Neural progenitor cell (in vitro differentiated cells): Measurements from ENCODE around the gene MRGPRG. TPM values are rescaled to one million over a fixed set of nuclear protein-coding genes. Genes with fewer than 3 reads are reported as not detected.

ENCODE experiments used
- DNase-seq: peaks from one replicate; pipeline ENCODE4 v3.0.0-alpha.2; 2016; ENCODE audit warnings: low spot score
- H2AFZ ChIP-seq: fragments of 200-600 bp; sonication (generic); replicated peaks from 2 replicates; pipeline ENCODE4 v1.6.1; 2016; ENCODE audit warnings: antibody characterized with exemption
- H3F3A ChIP-seq: fragments of 200-600 bp; sonication (generic); 2 replicates; pipeline ENCODE4 v1.6.1; 2016; ENCODE audit warnings: antibody characterized with exemption, low read depth
- H3K27ac ChIP-seq: fragments of 200-600 bp; sonication (generic); 2 replicates; pipeline ENCODE4 v1.5.1; 2016; ENCODE audit warnings: mild to moderate bottlenecking
- H3K27me3 ChIP-seq: fragments of 200-600 bp; sonication (generic); 2 replicates; pipeline ENCODE4 v1.6.1; 2016; ENCODE audit warnings: mild to moderate bottlenecking, moderate library complexity
- H3K36me3 ChIP-seq: fragments of 200-600 bp; sonication (generic); 2 replicates; pipeline ENCODE4 v1.5.1; 2016
- H3K4me1 ChIP-seq: fragments of 200-600 bp; sonication (generic); 2 replicates; pipeline ENCODE4 v1.6.1; 2016; ENCODE audit warnings: mixed run types
- H3K4me2 ChIP-seq: fragments of 200-600 bp; sonication (generic); 2 replicates; pipeline ENCODE4 v1.6.1; 2016
- H3K4me3 ChIP-seq: fragments of 200-600 bp; sonication (generic); 2 replicates; pipeline ENCODE4 v1.5.1; 2016
- H3K79me2 ChIP-seq: fragments of 200-600 bp; sonication (generic); 2 replicates; pipeline ENCODE4 v1.6.1; 2016; ENCODE audit warnings: low read depth
- H3K9ac ChIP-seq: fragments of 200-600 bp; sonication (generic); 2 replicates; pipeline ENCODE4 v1.6.1; 2016
- H3K9me3 ChIP-seq: fragments of 200-600 bp; sonication (generic); 2 replicates; pipeline ENCODE4 v1.5.1; 2016; ENCODE audit warnings: low read depth
- H4K20me1 ChIP-seq: fragments of 200-600 bp; sonication (generic); 2 replicates; pipeline ENCODE4 v1.6.1; 2016; ENCODE audit warnings: low read depth
- H3K27ac Mint-ChIP-seq: 3 replicates; pipeline ENCODE4 v1.8.0; 2021; ENCODE audit warnings: mixed read lengths
- H3K27me3 Mint-ChIP-seq: 2 replicates; pipeline ENCODE4 v1.8.0; 2022; ENCODE audit warnings: low read depth, mild to moderate bottlenecking, inconsistent platforms, moderate library complexity, mixed read lengths; ENCODE audit not compliant: insufficient read depth
- H3K36me3 Mint-ChIP-seq: 3 replicates; pipeline ENCODE4 v1.8.0; 2021; ENCODE audit warnings: mixed read lengths
- H3K4me1 Mint-ChIP-seq: 3 replicates; pipeline ENCODE4 v1.8.0; 2021; ENCODE audit warnings: mixed read lengths
- H3K4me3 Mint-ChIP-seq: 3 replicates; pipeline ENCODE4 v1.8.0; 2021; ENCODE audit warnings: mild to moderate bottlenecking, moderate library complexity, mixed read lengths
- H3K9me3 Mint-ChIP-seq: 3 replicates; pipeline ENCODE4 v1.8.0; 2020; ENCODE audit warnings: mixed read lengths
- EZH2 ChIP-seq: fragments of 200-600 bp; sonication (generic); IDR thresholded peaks from 2 replicates; pipeline ENCODE4 v1.6.1; 2017; ENCODE audit warnings: antibody characterized with exemption, mild to moderate bottlenecking, moderate library complexity
- EZH2phosphoT487 ChIP-seq: fragments of 200-600 bp; sonication (generic); IDR thresholded peaks from 2 replicates; pipeline ENCODE4 v1.6.1; 2017; ENCODE audit warnings: antibody characterized with exemption
- total RNA-seq: library from RNA; depleted of rRNA; stranded (reverse); fragments of >200 nt; gene quantifications from 2 replicates; pipeline ENCODE4 v1.2.3, GENCODE V29; 2015; ENCODE audit warnings: low replicate concordance
- TF ChIP-seq, protein P1 (sequence below): fragments of 200-600 bp; sonication (generic); IDR thresholded peaks from 2 replicates; pipeline ENCODE4 v1.5.1; 2017; ENCODE audit warnings: antibody characterized with exemption, mild to moderate bottlenecking

Gene MRGPRG
- total RNA-seq, 1 donor from 2014 or later, result not detected

GRCh38 chr11:3219281-3219892 lies 774 bp upstream of the MRGPRG start:
- no peak for DNase-seq
- H3F3A ChIP-seq, result no peaks in the 10 kb centered on the region
- H3K4me3 Mint-ChIP-seq, result no peak overlapping the region
- H3K4me1 Mint-ChIP-seq, result peaks cover 21% of the 10 kb centered on the region
- H3K27ac Mint-ChIP-seq, result no peak overlapping the region
- no peaks in the 10 kb centered on the region for H3K79me2 ChIP-seq
- TF ChIP-seq EZH2 (no peak), EZH2phosphoT487 (no peak)
- TF ChIP-seq, protein P1, sequence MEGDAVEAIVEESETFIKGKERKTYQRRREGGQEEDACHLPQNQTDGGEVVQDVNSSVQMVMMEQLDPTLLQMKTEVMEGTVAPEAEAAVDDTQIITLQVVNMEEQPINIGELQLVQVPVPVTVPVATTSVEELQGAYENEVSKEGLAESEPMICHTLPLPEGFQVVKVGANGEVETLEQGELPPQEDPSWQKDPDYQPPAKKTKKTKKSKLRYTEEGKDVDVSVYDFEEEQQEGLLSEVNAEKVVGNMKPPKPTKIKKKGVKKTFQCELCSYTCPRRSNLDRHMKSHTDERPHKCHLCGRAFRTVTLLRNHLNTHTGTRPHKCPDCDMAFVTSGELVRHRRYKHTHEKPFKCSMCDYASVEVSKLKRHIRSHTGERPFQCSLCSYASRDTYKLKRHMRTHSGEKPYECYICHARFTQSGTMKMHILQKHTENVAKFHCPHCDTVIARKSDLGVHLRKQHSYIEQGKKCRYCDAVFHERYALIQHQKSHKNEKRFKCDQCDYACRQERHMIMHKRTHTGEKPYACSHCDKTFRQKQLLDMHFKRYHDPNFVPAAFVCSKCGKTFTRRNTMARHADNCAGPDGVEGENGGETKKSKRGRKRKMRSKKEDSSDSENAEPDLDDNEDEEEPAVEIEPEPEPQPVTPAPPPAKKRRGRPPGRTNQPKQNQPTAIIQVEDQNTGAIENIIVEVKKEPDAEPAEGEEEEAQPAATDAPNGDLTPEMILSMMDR, result no peak
- H3K27me3 ChIP-seq, result peaks cover 4% of the 10 kb centered on the region
- H3K4me2 ChIP-seq, result no peak overlapping the region
- H3K4me3 ChIP-seq, result no peak overlapping the region
- no peaks in the 10 kb centered on the region for H4K20me1 ChIP-seq
- H3K9ac ChIP-seq, result no peak overlapping the region
- peaks cover 7% of the 10 kb centered on the region for H3K4me1 ChIP-seq
- no peaks in the 10 kb centered on the region for H3K9me3 ChIP-seq
- H3K27me3 Mint-ChIP-seq, result peaks cover 17% of the 10 kb centered on the region
- no peak overlapping the region for H3K27ac ChIP-seq
- H3K36me3 ChIP-seq, result no peaks in the 10 kb centered on the region
- no peaks in the 10 kb centered on the region for H3K36me3 Mint-ChIP-seq
- H2AFZ ChIP-seq, result no peak overlapping the region
- H3K9me3 Mint-ChIP-seq, result no peaks in the 10 kb centered on the region

GRCh38 chr11:3217818-3218482 lies 663 bp downstream of the MRGPRG start:
- Histone ChIP-seq H4K20me1 (no peaks in the 10 kb centered on the region), H3K9me3 (no peaks in the 10 kb centered on the region), H3F3A (no peaks in the 10 kb centered on the region), H3K4me1 (no peaks in the 10 kb centered on the region), H3K79me2 (no peaks in the 10 kb centered on the region), H3K4me2 (no peak overlapping the region), H3K27me3 (peaks cover 4% of the 10 kb centered on the region), H3K36me3 (no peaks in the 10 kb centered on the region), H3K4me3 (no peak overlapping the region), H2AFZ (no peak overlapping the region), H3K9ac (no peak overlapping the region), H3K27ac (no peak overlapping the region)
- Mint-ChIP-seq H3K9me3 (no peaks in the 10 kb centered on the region), H3K4me3 (no peak overlapping the region), H3K27ac (no peak overlapping the region), H3K27me3 (peaks cover 16% of the 10 kb centered on the region), H3K4me1 (peaks cover 12% of the 10 kb centered on the region), H3K36me3 (no peaks in the 10 kb centered on the region)
- no peak for TF ChIP-seq EZH2
- no peak for TF ChIP-seq EZH2phosphoT487
- TF ChIP-seq, protein P1, result no peak
- no peak for DNase-seq

DNA sequence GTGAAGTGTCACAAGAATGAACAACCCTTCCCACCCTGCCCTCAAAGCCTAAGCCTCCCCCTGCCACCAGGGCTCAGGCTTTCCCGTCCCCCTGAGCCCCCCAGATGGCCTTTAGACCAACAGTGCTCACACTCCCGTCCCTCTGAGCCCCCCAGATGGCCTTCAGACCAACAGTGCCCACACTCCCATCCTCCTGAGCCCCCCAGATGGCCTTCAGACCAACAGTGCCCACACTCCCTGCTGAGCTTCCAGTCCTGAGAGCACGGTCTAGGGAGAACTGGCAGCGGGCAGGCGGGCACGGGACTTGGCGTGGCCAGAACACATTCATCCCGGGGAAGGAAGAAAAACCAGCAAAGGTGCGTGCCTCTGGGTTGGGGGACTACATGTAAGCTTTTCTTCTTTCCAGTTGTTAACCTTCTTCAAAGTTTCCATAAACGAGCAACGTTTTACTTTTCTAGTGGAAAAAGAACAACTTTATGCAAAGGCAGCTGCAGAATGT lies 2.5 kb downstream of the MRGPRG start:
- H3K9ac ChIP-seq, result no peak overlapping the region
- TF ChIP-seq, protein P1, result no peak
- TF ChIP-seq EZH2phosphoT487 (no peak), EZH2 (no peak)
- peaks cover 4% of the 10 kb centered on the region for H3K27me3 ChIP-seq
- no peaks in the 10 kb centered on the region for H4K20me1 ChIP-seq
- no peak overlapping the region for H3K4me3 ChIP-seq
- H2AFZ ChIP-seq, result no peak overlapping the region
- H3K36me3 Mint-ChIP-seq, result no peaks in the 10 kb centered on the region
- H3K27ac ChIP-seq, result no peak overlapping the region
- DNase-seq, result no peak
- H3K27ac Mint-ChIP-seq, result no peak overlapping the region
- H3F3A ChIP-seq, result no peaks in the 10 kb centered on the region
- H3K4me1 ChIP-seq, result no peaks in the 10 kb centered on the region
- peaks cover 20% of the 10 kb centered on the region for H3K27me3 Mint-ChIP-seq
- H3K4me3 Mint-ChIP-seq, result no peak overlapping the region
- no peaks in the 10 kb centered on the region for H3K79me2 ChIP-seq
- peaks cover 7% of the 10 kb centered on the region for H3K4me1 Mint-ChIP-seq
- H3K9me3 ChIP-seq, result peaks cover under 1% of the 10 kb centered on the region
- H3K36me3 ChIP-seq, result no peaks in the 10 kb centered on the region
- H3K4me2 ChIP-seq, result no peak overlapping the region
- peaks cover 3% of the 10 kb centered on the region for H3K9me3 Mint-ChIP-seq
